Left ventricle myocardium inferior (tissue), 1 donor: ENCODE data around the gene PDE11A. TPM values are rescaled to one million over a fixed set of nuclear protein-coding genes. Genes with fewer than 3 reads are reported as not detected.

Experiments used
- DNase-seq: peaks from one replicate; pipeline ENCODE4 v3.0.0-alpha.2; 2020
- H3K27ac ChIP-seq: fragments of 200-600 bp; replicated peaks from 2 replicates; pipeline ENCODE4 v1.8.0; 2021
- H3K27me3 ChIP-seq: fragments of 200-600 bp; 2 replicates; pipeline ENCODE4 v1.8.0; 2021; ENCODE audit warnings: low read depth
- H3K36me3 ChIP-seq: fragments of 200-600 bp; 2 replicates; pipeline ENCODE4 v1.8.0; 2021
- H3K4me1 ChIP-seq: fragments of 200-600 bp; 2 replicates; pipeline ENCODE4 v1.8.0; 2021
- H3K4me3 ChIP-seq: fragments of 200-600 bp; 2 replicates; pipeline ENCODE4 v1.8.0; 2021; ENCODE audit warnings: mild to moderate bottlenecking, moderate library complexity
- H3K9me3 ChIP-seq: fragments of 200-600 bp; replicated peaks from 2 replicates; pipeline ENCODE4 v1.8.0; 2021
- CTCF ChIP-seq: fragments of 200-600 bp; IDR thresholded peaks from 2 replicates; pipeline ENCODE4 v1.8.0; 2021; ENCODE audit warnings: antibody characterized with exemption, mild to moderate bottlenecking, borderline replicate concordance
- intact Hi-C: fragments of 100-400 bp; cut with micrococcal nuclease; formaldehyde crosslinking; loops from one replicate; pipeline ENCODE4 v1.11.0; 2022
- total RNA-seq: library from RNA; stranded (reverse); fragmentation: NEBNext Ultra II Directional; extraction: Animal tissue kit (Norgen Biotek cat#: 25700); gene quantifications from one replicate; pipeline ENCODE4 v1.2.1, GENCODE V29; 2021
- donor health status: DM: no; HTN: yes; CAD: no; lungs with severe emphysema.

Gene PDE11A
- total RNA-seq, 1 donor from 2014 or later, result 2.5 TPM

GRCh38 chr2:177577075-177577474, 495.5 kb downstream of the PDE11A start:
- H3K27ac ChIP-seq, result no peak overlapping the region
- peaks cover 5% of the 10 kb centered on the region for H3K27me3 ChIP-seq
- DNase-seq, result no peak
- H3K9me3 ChIP-seq, result no peaks in the 10 kb centered on the region
- TF ChIP-seq CTCF, result no peak
- no peaks in the 10 kb centered on the region for H3K36me3 ChIP-seq
- H3K4me3 ChIP-seq, result no peak overlapping the region
- peaks cover 5% of the 10 kb centered on the region for H3K4me1 ChIP-seq
- intact Hi-C loops, result no loop called here

GRCh38 chr2:177575358-177575757, 497.2 kb downstream of the PDE11A start:
- peaks cover 5% of the 10 kb centered on the region for H3K4me1 ChIP-seq
- no peak overlapping the region for H3K4me3 ChIP-seq
- no peak for DNase-seq
- no peak overlapping the region for H3K27ac ChIP-seq
- TF ChIP-seq CTCF, result no peak
- peaks cover 19% of the 10 kb centered on the region for H3K27me3 ChIP-seq
- intact Hi-C loops, result no loop called here
- H3K9me3 ChIP-seq, result no peaks in the 10 kb centered on the region
- H3K36me3 ChIP-seq, result no peaks in the 10 kb centered on the region

- no peak for TF ChIP-seq CTCF
- Histone ChIP-seq H3K27me3 (peaks cover 19% of the 10 kb centered on the region), H3K4me3 (no peak overlapping the region), H3K27ac (no peak overlapping the region), H3K9me3 (no peaks in the 10 kb centered on the region), H3K36me3 (no peaks in the 10 kb centered on the region), H3K4me1 (peaks cover 5% of the 10 kb centered on the region)
- DNase-seq, result no peak
- intact Hi-C loops, result no loop called here
Measured at GRCh38 chr2:177574356-177574755, 498.2 kb downstream of the PDE11A start.

Other genes starting within 250 kb of the PDE11A start
- 5.1 TPM for gene RBM45, start 39.7 kb upstream of the PDE11A start, total RNA-seq
- 6.4 TPM for gene OSBPL6, start 121.7 kb upstream of the PDE11A start, total RNA-seq